ENCODE data around the gene FAHD1.

- TF ChIP-seq, protein P1, sequence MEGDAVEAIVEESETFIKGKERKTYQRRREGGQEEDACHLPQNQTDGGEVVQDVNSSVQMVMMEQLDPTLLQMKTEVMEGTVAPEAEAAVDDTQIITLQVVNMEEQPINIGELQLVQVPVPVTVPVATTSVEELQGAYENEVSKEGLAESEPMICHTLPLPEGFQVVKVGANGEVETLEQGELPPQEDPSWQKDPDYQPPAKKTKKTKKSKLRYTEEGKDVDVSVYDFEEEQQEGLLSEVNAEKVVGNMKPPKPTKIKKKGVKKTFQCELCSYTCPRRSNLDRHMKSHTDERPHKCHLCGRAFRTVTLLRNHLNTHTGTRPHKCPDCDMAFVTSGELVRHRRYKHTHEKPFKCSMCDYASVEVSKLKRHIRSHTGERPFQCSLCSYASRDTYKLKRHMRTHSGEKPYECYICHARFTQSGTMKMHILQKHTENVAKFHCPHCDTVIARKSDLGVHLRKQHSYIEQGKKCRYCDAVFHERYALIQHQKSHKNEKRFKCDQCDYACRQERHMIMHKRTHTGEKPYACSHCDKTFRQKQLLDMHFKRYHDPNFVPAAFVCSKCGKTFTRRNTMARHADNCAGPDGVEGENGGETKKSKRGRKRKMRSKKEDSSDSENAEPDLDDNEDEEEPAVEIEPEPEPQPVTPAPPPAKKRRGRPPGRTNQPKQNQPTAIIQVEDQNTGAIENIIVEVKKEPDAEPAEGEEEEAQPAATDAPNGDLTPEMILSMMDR (IDR thresholded peaks at IDR 0.05; ENCODE audit: low read depth, low read length, poor library complexity, severe bottlenecking): no peak
- no peak for TF ChIP-seq EZH2phosphoT487 (IDR thresholded peaks at IDR 0.05; ENCODE audit: borderline replicate concordance, low read length)
Measured at GRCh38 chr16:1810536-1810935, 16.5 kb upstream of the FAHD1 start.
